ENCODE measurements around the gene OTOL1.

The OTOL1 gene

GRCh38 chr3:161545824-161546223 lies 49.2 kb downstream of the OTOL1 start:
- no peak for DNase-seq (ENCODE audit: low read depth)
- Histone ChIP-seq H3K4me3 (ENCODE audit: low read length) (no peak overlapping the region), H3K36me3 (ENCODE audit: control insufficient read depth, insufficient read depth, low read length, severe bottlenecking) (no peaks in the 10 kb centered on the region), H3K9me3 (ENCODE audit: control insufficient read depth, low read length) (no peaks in the 10 kb centered on the region), H3K27me3 (replicated peaks; ENCODE audit: control insufficient read depth, insufficient read depth, low read length) (no peaks in the 10 kb centered on the region), H3K4me1 (ENCODE audit: control insufficient read depth, insufficient read depth, low read length) (no peaks in the 10 kb centered on the region), H3K9ac (ENCODE audit: low read length) (no peak overlapping the region)

GRCh38 chr3:161548301-161548700 lies 51.7 kb downstream of the OTOL1 start:
- Histone ChIP-seq H3K4me1 (ENCODE audit: control insufficient read depth, insufficient read depth, low read length) (no peaks in the 10 kb centered on the region), H3K9me3 (ENCODE audit: control insufficient read depth, low read length) (no peaks in the 10 kb centered on the region), H3K9ac (ENCODE audit: low read length) (no peak overlapping the region), H3K4me3 (ENCODE audit: low read length) (no peak overlapping the region), H3K36me3 (ENCODE audit: control insufficient read depth, insufficient read depth, low read length, severe bottlenecking) (no peaks in the 10 kb centered on the region), H3K27me3 (replicated peaks; ENCODE audit: control insufficient read depth, insufficient read depth, low read length) (no peaks in the 10 kb centered on the region)
- DNase-seq (ENCODE audit: low read depth), result no peak

GRCh38 chr3:161549261-161549660 lies 52.7 kb downstream of the OTOL1 start:
- H3K4me1 ChIP-seq (ENCODE audit: control insufficient read depth, insufficient read depth, low read length), result no peaks in the 10 kb centered on the region

GRCh38 chr3:161550491-161551195 lies 54.0 kb downstream of the OTOL1 start:
- H3K4me3 ChIP-seq (ENCODE audit: low read length), result no peak overlapping the region
- DNase-seq (ENCODE audit: low read depth), result no peak
- H3K9me3 ChIP-seq (ENCODE audit: control insufficient read depth, low read length), result no peaks in the 10 kb centered on the region
- H3K36me3 ChIP-seq (ENCODE audit: control insufficient read depth, insufficient read depth, low read length, severe bottlenecking), result no peaks in the 10 kb centered on the region
- H3K9ac ChIP-seq (ENCODE audit: low read length), result no peak overlapping the region
- H3K27me3 ChIP-seq (replicated peaks; ENCODE audit: control insufficient read depth, insufficient read depth, low read length), result no peaks in the 10 kb centered on the region
- no peaks in the 10 kb centered on the region for H3K4me1 ChIP-seq (ENCODE audit: control insufficient read depth, insufficient read depth, low read length)

More at GRCh38 chr3:161549261-161549660, 52.7 kb downstream of the OTOL1 start:
- Histone ChIP-seq H3K9ac (ENCODE audit: low read length) (no peak overlapping the region), H3K9me3 (ENCODE audit: control insufficient read depth, low read length) (no peaks in the 10 kb centered on the region), H3K4me3 (ENCODE audit: low read length) (no peak overlapping the region), H3K27me3 (replicated peaks; ENCODE audit: control insufficient read depth, insufficient read depth, low read length) (no peaks in the 10 kb centered on the region), H3K36me3 (ENCODE audit: control insufficient read depth, insufficient read depth, low read length, severe bottlenecking) (no peaks in the 10 kb centered on the region)
- DNase-seq (ENCODE audit: low read depth), result no peak

- Histone ChIP-seq H3K4me1 (ENCODE audit: control insufficient read depth, insufficient read depth, low read length) (no peaks in the 10 kb centered on the region), H3K27me3 (replicated peaks; ENCODE audit: control insufficient read depth, insufficient read depth, low read length) (no peaks in the 10 kb centered on the region), H3K9me3 (ENCODE audit: control insufficient read depth, low read length) (no peaks in the 10 kb centered on the region), H3K9ac (ENCODE audit: low read length) (no peak overlapping the region), H3K4me3 (ENCODE audit: low read length) (no peak overlapping the region), H3K36me3 (ENCODE audit: control insufficient read depth, insufficient read depth, low read length, severe bottlenecking) (no peaks in the 10 kb centered on the region)
- DNase-seq (ENCODE audit: low read depth), result no peak
Measured at GRCh38 chr3:161551697-161552096, 55.1 kb downstream of the OTOL1 start.

- no peak for DNase-seq (ENCODE audit: low read depth)
- Histone ChIP-seq H3K4me1 (ENCODE audit: control insufficient read depth, insufficient read depth, low read length) (no peaks in the 10 kb centered on the region), H3K4me3 (ENCODE audit: low read length) (no peak overlapping the region), H3K9me3 (ENCODE audit: control insufficient read depth, low read length) (no peaks in the 10 kb centered on the region), H3K27me3 (replicated peaks; ENCODE audit: control insufficient read depth, insufficient read depth, low read length) (no peaks in the 10 kb centered on the region), H3K36me3 (ENCODE audit: control insufficient read depth, insufficient read depth, low read length, severe bottlenecking) (no peaks in the 10 kb centered on the region), H3K9ac (ENCODE audit: low read length) (no peak overlapping the region)
Measured at GRCh38 chr3:161552984-161553560, 56.5 kb downstream of the OTOL1 start.

Data from adipocyte (in vitro differentiated cells).